HG03159 (cell line): ENCODE results near the gene ANKRD12.

ENCODE experiments used
- ATAC-seq: cut with Tn5 transposase; IDR thresholded peaks from one replicate; pipeline ENCODE4 v1.9.1; 2021; ENCODE audit warnings: mild to moderate bottlenecking, moderate library complexity; ENCODE audit not compliant: unreplicated experiment

Gene ANKRD12

DNA sequence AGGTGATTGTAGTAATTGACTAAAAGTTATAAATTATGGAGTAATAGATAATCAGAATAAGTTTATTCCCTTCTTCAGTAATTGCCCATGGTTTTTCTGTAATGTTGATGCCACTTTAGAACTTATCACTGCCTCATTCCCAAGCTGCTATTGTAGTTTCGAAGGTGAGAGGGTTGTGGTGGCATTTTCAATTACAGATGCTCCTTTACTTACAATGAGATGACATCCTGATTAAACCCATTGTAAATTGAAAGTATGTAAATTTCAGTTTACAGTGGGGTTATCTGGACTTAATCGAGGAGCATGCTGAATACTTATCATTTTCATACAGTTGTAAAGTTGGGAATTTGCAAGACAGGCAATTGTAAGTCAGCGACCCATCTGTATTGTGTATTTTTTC, 31.2 kb upstream of the ANKRD12 start:
- no peak for ATAC-seq

GRCh38 chr18:9106094-9106493, 30.5 kb upstream of the ANKRD12 start:
- no peak for ATAC-seq

DNA sequence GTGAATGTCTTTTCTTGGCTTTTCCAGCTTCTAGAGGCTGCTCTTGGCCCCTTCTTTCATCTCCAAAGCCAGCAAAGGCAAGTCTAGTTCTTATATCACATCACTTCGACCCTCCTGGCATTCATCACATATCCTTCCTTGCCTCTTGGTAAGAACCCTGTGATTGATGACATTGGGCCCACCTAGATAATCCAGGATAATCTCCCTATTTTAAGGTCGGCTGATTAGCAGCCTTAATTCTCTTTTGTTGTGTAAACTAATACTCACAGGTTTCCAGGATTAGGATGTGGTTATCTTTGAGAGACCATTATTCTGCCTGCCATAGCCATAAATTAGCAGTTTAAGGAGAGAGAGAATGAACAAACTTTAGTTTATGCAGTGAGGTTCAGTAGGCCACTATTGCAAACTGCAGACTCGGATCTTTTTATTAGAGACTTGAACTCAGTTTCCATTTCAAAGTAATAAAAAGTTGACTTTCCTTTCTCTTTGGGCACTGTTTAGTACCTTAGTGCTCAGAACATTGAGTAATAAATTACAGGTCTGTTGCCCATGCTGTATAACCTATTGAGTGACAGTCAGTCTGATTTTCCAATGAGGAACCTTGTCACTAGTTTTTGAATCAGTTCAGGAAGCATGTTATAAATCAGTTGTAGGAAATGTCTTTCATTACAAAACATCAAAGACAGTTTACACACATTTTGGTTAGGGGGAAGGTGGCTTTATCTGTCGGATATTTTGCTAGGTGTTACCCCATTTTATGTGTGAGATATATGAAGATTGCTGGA, 29.6 kb upstream of the ANKRD12 start:
- no peak for ATAC-seq

DNA sequence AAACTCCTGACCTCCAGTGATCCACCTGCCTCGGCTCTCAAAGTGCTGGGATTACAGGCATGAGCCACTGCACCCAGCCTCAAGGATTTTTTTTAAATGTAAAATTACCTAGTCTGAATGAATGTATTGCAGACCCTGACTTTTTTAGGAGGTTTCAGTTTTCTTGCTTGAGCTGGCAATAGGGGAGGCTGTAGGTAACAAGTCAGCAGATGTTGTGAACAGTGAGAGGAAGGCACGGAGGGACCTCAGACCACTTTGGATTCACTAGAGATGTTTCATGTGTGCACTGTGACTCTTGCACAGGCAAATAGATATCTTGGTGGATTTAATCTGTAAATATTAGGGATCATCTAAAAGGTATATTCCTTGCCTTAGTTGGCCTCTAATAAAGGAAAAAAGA, 27.7 kb upstream of the ANKRD12 start:
- no peak for ATAC-seq

DNA sequence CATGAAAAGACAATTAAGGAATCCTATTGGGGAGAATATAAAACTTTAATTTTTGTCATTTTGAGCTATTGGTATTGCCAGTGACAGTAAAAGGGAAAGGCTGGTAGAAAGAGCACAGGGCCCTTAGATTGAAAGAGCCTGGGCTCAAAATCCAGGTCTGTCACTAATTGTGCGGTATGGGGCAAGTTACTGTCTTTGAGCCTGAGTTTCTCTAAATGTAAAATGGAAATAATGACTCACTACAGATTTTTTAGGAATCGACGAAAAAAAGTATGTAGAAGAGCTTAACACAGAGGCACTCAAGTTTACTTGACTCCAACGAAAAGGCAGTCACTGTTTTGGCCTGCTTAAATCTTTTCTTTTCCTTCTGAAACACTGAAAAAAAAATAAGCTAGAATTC, 27.1 kb upstream of the ANKRD12 start:
- no peak for ATAC-seq

DNA sequence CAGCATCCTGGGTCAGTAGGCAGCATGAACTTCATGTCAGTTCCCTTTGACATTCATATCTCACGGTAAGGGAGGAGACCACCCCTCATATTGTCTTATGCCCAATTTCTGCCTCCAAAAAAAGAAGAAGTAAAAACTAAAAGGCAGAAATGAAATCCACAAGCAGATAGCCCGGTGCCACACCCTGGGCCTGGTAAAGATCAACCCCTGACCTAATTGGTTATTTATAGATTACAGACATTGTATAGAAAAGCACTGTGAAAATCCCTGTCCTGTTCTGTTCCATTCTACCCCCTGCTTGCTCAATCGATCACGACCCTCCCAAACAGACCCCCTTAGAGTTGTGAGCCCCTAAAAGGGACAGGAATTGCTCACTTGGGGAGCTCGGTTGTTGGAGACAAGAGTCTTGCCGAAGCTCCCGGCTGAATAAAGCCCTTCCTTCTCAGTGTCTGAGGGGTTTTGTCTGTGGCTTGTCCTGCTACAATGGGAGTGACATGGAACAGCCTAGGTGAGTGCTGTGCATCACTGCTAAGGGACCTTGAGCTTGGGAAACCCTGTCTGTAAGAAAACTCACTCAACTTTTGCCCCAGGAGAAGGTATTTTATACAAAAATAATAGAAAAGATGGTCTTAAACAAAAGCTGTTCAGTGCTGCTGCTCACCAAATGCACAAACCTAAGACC, 23.0 kb upstream of the ANKRD12 start:
- ATAC-seq: no peak

DNA sequence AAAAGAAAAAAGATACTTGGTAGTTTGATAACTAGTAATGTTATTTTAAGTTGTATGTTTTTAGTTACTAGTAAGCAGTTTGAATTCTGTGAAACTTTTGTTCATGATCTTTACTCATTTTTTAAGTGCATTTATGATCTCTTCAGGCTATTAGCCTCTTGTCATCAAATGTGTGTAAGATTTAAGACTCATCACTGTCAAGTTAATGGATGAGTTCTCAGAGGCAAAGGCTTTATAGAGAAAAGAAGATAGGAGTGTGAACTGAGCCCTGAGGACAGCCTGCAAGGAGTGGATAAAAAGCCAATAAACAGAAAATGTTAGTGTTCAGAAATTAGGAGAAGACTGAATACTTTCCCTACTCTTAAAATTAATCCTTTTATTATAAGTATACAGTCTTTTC, 20.6 kb upstream of the ANKRD12 start:
- no peak for ATAC-seq

DNA sequence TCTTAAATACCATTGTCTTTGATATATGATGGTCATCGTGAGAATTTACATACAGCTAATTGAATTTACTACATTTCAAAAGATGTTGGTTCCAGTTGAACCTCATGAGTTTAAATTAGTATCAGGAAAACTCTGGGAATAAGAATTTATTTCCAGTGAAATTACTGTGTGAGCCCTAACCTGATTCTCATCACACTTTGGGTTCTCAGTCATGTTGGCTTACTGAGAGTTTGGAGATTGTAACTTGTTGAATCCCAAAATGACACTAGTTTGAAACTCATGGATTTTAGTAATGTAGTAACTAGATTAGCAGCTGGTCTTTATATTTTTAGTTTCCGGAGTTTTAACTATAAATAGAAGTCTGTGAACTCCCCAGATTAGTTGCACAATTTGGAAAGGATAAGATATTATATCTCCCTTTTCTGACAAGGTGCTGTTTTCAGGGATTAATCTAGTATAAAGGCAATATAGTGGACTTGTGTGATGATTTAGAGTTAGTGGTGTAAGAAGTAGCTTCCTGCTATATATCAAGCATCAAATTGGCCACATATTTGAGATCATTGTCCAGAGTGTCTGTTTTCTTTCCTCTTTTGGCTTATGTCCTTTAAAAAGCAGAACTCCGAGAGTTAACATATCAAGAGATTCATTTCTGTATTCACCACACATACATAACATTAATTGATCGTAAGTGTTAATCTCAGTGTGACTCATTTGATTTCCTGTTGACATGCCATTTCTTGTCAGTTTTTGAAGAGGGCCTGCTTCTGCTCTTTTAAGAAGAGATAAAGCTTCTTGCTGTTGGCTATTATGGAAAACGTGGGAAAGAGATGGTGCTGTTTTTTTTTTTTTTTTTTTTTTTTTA, 18.4 kb upstream of the ANKRD12 start:
- no peak for ATAC-seq

- ATAC-seq: no peak
Measured at GRCh38 chr18:9120796-9121195, 15.8 kb upstream of the ANKRD12 start.

- ATAC-seq: no peak
Measured at GRCh38 chr18:9123520-9123919, 13.1 kb upstream of the ANKRD12 start.

DNA sequence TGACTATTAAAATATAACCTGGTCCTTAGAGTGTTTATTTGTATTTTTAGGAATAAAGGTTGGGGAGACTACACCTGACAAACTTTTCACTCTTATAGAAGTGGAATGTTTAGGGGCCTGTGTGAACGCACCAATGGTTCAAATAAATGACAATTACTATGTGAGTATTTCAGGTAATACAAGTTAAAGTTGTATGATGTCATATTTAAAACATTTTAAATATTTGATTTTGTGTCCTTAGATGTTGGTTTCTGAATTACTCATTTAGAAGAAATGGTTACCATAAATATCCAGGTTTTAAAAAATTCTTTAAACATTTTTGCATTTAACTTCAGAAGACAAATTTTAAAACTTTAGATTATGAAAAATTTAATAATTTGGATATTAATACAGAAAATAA, 11.8 kb upstream of the ANKRD12 start:
- no peak for ATAC-seq

GRCh38 chr18:9126337-9126736, 10.2 kb upstream of the ANKRD12 start:
- no peak for ATAC-seq

DNA sequence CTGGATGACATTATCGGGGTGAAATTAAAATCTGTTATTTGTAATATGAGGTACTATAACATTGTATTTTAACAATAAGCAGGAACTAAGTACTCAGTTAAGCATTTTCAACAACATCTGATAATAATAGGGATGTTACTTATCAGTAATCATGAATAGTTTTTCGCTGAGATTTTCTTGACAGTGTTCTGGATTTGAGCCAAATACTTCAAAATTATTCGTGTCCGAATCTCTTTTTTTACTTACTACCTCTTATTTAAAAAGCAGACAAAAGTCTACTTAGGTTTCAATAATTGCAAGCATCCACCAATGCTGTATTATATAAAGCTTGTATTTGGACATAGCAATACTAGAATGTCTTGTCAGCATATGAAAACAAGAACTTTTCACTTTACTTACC, 6.4 kb upstream of the ANKRD12 start:
- ATAC-seq: no peak

DNA sequence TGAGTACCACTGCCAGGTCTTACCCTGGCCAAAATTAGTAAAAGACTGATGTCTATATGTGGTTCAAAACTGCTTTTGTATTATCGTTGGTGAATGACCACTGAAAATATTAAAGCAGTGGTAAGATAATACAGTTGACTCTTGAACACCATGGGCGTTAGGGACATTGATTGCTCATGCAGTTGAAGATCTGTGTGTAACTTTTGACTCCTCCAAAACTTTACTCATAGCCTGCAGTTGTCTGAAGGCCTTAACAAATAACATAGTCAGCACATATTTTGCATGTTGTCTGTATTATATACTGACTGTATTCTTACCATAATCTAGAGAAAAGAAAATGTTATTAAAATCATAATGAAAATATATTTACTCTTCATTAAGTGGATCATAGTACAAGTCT, 5.8 kb upstream of the ANKRD12 start:
- ATAC-seq: no peak

DNA sequence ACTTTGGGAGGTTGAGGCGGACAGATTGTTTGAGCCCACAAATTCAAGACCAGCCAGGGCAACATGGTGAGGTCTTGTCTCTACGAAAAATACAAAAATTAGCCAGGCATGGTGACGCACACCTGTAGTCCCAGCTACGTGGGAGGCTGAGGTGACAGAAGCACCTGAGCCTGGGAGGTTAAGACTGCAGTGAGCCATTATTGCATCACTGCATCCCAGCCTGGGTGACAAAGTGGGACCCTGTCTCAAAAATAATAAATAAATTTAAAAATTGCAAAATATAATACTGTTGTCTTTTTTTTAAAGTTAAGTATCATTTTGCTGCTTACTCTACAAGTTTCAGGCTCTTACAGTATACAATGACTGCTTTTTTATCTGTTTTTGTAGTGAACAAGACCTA, 4.0 kb upstream of the ANKRD12 start:
- no peak for ATAC-seq

DNA sequence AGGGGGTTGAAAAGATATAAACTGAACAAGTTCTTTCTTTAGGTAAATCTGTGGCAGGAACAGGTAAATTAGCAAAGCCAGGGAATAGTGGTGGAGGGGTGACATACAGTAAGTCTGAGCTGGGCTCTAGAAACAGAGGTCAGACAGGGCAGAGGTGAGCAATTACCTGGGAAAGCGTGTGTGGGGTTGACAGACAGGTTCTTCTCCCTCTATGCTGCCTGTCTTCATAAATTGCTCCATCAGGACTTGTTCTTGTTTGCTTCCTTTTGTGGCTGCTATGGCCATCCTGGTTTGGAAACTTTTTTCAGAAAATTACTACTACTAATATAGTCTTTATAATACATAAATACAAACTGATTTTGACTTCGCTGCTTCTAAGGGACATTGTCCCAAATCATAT, 3.4 kb upstream of the ANKRD12 start:
- ATAC-seq: no peak

GRCh38 chr18:9135081-9135911, 1.3 kb upstream of the ANKRD12 start:
- ATAC-seq: no peak

GRCh38 chr18:9135912-9136314, 668 bp upstream of the ANKRD12 start:
- peak; percentile 1 for ATAC-seq

- peak; percentile 41 for ATAC-seq
Measured at GRCh38 chr18:9137168-9138066, 836 bp downstream of the ANKRD12 start.
